ENCODE data around the gene WBP4. TPM values are rescaled to one million over a fixed set of nuclear protein-coding genes. Genes with fewer than 3 reads are reported as not detected.
"Not testable (repeated sequence)": the region's sequence is repeated elsewhere in the genome, so short reads cannot be mapped to it uniquely, and the experiment has no call there.

WBP4 gene
- total RNA-seq, 4 donors from 2014 or later = 8.8 to 16.2 (median 14.2) TPM

DNA sequence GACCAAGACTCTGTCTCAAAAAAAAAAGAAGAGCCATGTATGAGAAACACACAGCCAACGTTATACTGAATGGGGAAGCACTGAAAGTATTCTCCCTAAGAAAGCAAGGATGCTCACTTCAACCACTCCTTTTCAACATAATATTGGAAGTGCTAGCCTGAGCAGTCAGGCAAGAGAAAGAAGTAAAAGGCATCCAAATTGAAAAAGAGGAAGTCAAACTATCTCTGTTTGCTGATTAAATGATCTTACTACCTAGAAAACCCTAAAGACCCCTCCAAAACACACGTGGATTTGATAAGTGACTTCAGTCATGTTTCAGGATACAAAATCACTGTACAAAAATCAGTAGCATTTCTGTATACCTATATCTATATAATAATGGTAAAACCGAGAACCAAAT lies 16.2 kb downstream of the WBP4 start:
- Histone ChIP-seq H3K27ac (no peak overlapping the region), H3K4me1 (no peaks in the 10 kb centered on the region), H3K4me3 (no peak overlapping the region), H3K9me3 (no peaks in the 10 kb centered on the region), H3K36me3 (no peaks in the 10 kb centered on the region), H3K27me3 (no peaks in the 10 kb centered on the region)
- TF ChIP-seq, protein P1, sequence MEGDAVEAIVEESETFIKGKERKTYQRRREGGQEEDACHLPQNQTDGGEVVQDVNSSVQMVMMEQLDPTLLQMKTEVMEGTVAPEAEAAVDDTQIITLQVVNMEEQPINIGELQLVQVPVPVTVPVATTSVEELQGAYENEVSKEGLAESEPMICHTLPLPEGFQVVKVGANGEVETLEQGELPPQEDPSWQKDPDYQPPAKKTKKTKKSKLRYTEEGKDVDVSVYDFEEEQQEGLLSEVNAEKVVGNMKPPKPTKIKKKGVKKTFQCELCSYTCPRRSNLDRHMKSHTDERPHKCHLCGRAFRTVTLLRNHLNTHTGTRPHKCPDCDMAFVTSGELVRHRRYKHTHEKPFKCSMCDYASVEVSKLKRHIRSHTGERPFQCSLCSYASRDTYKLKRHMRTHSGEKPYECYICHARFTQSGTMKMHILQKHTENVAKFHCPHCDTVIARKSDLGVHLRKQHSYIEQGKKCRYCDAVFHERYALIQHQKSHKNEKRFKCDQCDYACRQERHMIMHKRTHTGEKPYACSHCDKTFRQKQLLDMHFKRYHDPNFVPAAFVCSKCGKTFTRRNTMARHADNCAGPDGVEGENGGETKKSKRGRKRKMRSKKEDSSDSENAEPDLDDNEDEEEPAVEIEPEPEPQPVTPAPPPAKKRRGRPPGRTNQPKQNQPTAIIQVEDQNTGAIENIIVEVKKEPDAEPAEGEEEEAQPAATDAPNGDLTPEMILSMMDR (IDR thresholded peaks at IDR 0.05) = no peak
- no peak for TF ChIP-seq POLR2A (IDR thresholded peaks at IDR 0.05)
- no peak for DNase-seq
- intact Hi-C loops (cut with DNase I; ENCODE audit: low total_unique reads) = no loop called here

DNA sequence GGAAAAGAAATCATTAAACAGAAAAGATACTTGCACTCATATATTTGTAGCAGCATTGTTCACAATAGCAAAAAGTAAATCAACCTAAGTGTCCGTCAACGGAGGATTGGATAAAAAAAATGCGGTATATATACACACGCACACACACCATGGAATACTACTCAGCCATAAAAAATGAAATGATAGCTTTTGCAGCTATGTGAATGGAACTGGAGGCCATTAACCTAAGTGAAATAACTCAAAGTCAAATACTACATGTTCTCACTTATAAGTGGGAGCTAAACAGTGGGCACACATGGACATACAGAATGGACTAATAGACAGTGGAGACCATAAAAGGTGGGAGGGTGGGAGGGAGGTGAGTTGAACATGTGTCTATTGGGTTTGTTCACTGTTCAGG lies 18.4 kb downstream of the WBP4 start:
- no peak overlapping the region for H3K4me3 ChIP-seq
- no peak overlapping the region for H3K27ac ChIP-seq
- TF ChIP-seq POLR2A (IDR thresholded peaks at IDR 0.05) = no peak
- TF ChIP-seq, protein P1 (IDR thresholded peaks at IDR 0.05) = no peak
- intact Hi-C loops (cut with DNase I; ENCODE audit: low total_unique reads) = no loop called here
- H3K27me3 ChIP-seq = no peaks in the 10 kb centered on the region
- H3K9me3 ChIP-seq = no peaks in the 10 kb centered on the region
- DNase-seq = no peak
- H3K4me1 ChIP-seq = no peaks in the 10 kb centered on the region
- no peaks in the 10 kb centered on the region for H3K36me3 ChIP-seq

DNA sequence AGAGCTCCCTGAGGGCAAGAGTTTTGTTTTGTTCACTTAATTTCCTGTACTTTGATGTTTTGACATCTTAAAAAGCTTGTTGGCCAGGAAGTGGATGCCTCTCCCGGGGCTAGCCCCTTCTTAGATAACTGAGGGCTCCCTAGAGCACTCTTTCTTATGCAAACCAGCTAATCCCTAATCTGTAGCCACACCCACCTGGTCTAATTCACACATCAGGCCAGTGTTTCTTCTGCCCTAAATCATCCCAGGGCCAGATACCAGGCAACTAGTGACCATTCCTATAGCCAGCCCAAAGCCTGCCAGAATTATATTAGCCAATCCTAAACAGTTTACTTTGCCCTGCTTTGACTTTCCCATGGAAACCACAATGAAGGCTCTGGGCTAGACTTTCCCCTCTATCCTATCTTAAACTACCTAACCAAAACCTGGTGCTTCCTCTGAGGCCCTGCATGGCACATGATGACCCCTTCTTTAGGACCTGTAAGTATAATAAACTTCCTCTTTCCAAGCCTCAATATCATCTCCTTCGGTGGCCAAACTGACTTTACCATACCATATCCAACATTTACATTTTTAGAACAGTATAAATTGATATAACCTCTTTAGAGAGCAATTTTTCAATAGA lies 24.8 kb downstream of the WBP4 start:
- H3K4me3 ChIP-seq = no peak overlapping the region
- no peak overlapping the region for H3K27ac ChIP-seq
- no peak for DNase-seq
- H3K4me1 ChIP-seq = no peaks in the 10 kb centered on the region
- H3K27me3 ChIP-seq = no peaks in the 10 kb centered on the region
- TF ChIP-seq, protein P1 (IDR thresholded peaks at IDR 0.05) = no peak
- TF ChIP-seq POLR2A (IDR thresholded peaks at IDR 0.05) = no peak
- no peaks in the 10 kb centered on the region for H3K9me3 ChIP-seq
- no peaks in the 10 kb centered on the region for H3K36me3 ChIP-seq
- intact Hi-C loops (cut with DNase I; ENCODE audit: low total_unique reads) = no loop called here

DNA sequence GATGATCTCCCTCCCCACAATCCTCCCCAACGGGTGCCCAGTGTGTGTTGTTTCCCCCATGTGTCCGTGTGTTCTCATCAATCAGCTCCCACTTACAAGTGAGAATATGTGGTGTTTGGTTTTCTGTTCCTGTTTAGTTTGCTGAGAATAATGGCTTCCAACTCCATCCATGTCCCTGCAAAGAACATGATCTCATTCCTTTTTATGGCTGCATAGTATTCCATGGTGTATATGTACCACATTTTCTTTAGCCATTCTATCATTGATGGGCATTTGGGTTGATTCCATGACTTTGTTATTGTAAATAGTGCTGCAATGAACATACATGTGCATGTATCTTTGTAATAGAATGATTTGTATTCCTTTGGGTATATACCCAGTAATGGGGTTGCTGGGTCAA lies 34.4 kb downstream of the WBP4 start:
- H3K36me3 ChIP-seq; DNase-seq; H3K27ac ChIP-seq; H3K9me3 ChIP-seq; intact Hi-C loops (cut with DNase I; ENCODE audit: low total_unique reads); H3K4me3 ChIP-seq; H3K27me3 ChIP-seq; H3K4me1 ChIP-seq: not testable (repeated sequence)

DNA sequence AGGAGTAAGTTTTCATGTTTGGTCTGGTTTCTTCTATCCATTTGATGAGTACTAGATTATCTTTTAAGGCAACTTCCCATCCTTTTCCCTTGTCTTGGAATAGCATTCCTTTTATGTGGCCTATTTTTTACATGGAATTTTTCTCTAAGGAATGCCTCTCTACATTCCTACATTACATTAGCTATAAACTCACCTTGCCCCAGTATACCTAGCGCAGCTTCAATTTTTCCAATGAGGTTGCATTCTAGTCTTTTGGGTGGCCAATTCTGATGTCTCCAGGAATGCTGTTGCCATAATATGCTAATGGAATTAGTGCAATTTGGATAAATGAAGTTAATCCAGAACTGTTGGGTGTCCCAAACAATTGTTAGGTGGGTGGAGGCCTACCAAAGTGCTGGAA lies 37.5 kb downstream of the WBP4 start:
- Histone ChIP-seq H3K4me1 (no peaks in the 10 kb centered on the region), H3K9me3 (no peaks in the 10 kb centered on the region), H3K4me3 (no peak overlapping the region), H3K27ac (no peak overlapping the region), H3K27me3 (no peaks in the 10 kb centered on the region), H3K36me3 (no peaks in the 10 kb centered on the region)
- intact Hi-C loops (cut with DNase I; ENCODE audit: low total_unique reads) = no loop called here
- no peak for DNase-seq
- TF ChIP-seq, protein P1 (IDR thresholded peaks at IDR 0.05) = no peak
- TF ChIP-seq POLR2A (IDR thresholded peaks at IDR 0.05) = no peak

DNA sequence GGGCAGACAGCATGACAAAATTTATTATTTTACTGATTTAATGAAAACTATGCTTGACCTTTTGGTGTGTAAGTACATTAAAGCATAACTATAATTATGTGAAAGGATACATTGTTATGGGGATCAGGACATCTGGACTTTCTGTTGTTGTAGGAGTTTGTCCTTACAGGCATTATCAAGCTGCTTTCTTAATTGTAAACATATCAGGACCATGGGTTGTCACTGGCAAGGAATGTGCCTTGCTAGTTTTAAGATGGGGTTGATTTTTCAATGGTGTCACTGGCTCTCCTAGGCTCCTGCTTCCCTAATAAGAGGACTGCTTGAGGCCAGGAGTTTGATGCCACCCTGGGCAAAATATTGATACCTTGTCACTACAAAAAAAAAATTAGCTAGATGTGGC lies 38.7 kb downstream of the WBP4 start:
- no peak overlapping the region for H3K27ac ChIP-seq
- no peaks in the 10 kb centered on the region for H3K36me3 ChIP-seq
- DNase-seq = no peak
- H3K4me3 ChIP-seq = no peak overlapping the region
- intact Hi-C loops (cut with DNase I; ENCODE audit: low total_unique reads) = no loop called here
- H3K4me1 ChIP-seq = no peaks in the 10 kb centered on the region
- no peaks in the 10 kb centered on the region for H3K27me3 ChIP-seq
- H3K9me3 ChIP-seq = no peaks in the 10 kb centered on the region
- TF ChIP-seq, protein P1 (IDR thresholded peaks at IDR 0.05) = no peak

Data from uterus (tissue), 4 donors.